ENCODE results near the gene SNX1. TPM values are rescaled to one million over a fixed set of nuclear protein-coding genes. Genes with fewer than 3 reads are reported as not detected.

Gene SNX1
- total RNA-seq, 2 experiments from 2014 or later, result 86.6 to 91.1 TPM

DNA sequence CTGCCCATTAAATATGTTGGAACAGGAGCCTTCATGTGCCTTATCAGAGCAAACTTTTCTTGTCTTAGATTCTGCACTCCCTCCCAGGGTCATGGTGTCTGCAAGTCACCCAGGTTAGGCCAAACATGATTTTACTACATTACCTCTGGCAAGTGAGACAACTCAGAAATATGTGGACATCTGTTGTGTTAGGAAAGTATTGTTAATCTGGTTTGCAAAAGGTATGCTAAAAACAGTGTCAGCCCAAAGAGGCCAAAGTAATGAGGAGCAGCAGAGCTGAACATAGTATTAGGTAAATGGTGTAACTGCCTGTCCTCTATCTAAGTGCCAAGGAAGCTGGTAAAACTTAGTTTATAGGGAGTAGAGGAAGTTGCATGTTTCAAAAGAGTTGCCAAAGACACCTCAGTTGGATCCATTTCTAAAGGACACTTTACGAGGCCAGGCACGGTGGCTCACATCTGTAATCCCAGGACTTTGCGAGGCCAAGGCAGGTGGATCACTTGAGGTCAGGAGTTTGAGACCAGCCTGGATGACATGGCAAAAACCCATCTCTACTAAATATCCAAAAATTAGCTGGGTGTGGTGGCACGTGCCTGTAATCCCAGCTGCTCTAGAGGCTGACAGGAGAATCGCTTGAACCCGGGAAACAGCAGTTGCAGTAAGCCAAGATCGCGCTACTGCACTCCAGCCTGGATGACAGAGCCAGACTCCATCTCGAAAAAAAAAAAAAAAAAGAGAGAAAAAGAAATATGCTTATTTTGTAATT lies 89.5 kb downstream of the SNX1 start:
- CTCF ChIA-PET, result interaction anchor here (1.1 to 1.3 kb wide), 2 partner anchors 8 to 9 kb away, joined by 3 read pairs; no protein-coding TSS in a partner anchor
- POLR2A ChIA-PET, result no interaction called here

DNA sequence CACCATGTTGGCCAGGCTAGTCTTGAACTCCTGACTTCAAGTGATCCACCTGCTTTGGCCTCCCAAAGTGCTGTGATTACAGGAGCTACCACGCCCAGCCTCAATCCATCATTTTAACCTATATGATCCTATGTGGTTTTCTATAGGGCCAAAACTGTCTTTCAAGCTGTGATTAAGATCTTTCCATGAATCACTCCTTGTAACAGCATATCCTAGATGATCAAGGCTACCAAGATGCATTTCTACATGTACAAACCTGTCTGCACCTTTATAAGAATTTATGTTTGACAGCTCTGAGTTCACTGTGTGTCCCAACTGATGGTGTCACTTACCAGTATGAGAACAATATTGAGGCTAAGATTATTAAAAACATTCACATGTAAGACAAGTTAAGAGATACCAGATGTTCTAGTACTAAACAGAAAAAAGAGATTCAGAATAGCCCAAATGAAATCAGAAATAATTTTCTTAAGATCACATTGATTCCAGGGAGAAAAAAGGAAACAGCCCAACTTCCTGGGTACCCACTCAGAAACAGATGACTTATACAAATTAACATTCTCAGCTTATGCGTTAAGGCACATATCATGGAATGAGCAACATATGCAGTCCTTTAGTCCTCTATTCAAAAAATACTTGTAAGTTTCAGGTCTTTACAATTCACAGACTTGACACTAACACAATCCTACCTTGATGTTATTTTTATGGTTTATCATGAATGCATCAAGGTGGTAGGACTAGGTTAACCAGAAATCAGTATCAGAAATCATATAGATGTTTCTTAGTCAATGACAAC lies 91.8 kb downstream of the SNX1 start:
- CTCF ChIA-PET, result interaction anchor here (1.0 to 1.8 kb wide), 2 partner anchors 24 to 33 kb away, joined by 3 to 5 read pairs; partner anchors contain the start of gene PPIB
- POLR2A ChIA-PET, result no interaction called here

Other genes starting within 250 kb of the SNX1 start
- gene DAPK2, start 49.5 kb upstream of the SNX1 start, total RNA-seq, result 1 to 10 TPM; 2.6 to 3.3 TPM
- gene CIAO2A, start 2.1 kb upstream of the SNX1 start, total RNA-seq, result 10 to 100 TPM; 78.1 to 78.8 TPM
- under 1 TPM; 0.42 to 0.76 TPM for gene SNX22, start 55.7 kb downstream of the SNX1 start, total RNA-seq
- 100 to 1,000 TPM; 393 to 402 TPM for gene PPIB, start 67.0 kb downstream of the SNX1 start, total RNA-seq

Measured in activated CD8-positive, alpha-beta memory T cell treated with anti-CD3 and anti-CD28 coated beads for 36 hours (primary cell).